Tibial artery (tissue), 4 donors: ENCODE measurements around the gene MMP15.
"Not testable (repeated sequence)": the region's sequence is repeated elsewhere in the genome, so short reads cannot be mapped to it uniquely, and the experiment has no call there.

ENCODE experiments used
- DNase-seq, 2 donors: peaks; one replicate each; pipeline ENCODE4 v3.0.0-alpha.2; 2019
- H3K27ac ChIP-seq, 2 donors: fragments of 200-600 bp; sonication (generic) in 1 of 2; 1 replicate in 1 of 2; 2 replicates in 1 of 2; pipeline ENCODE4 v1.5.1; 2018 to 2019; ENCODE audit warnings: mild to moderate bottlenecking in 1 of 2
- H3K27me3 ChIP-seq, 2 donors: fragments of 200-600 bp; sonication (generic) in 1 of 2; one replicate each; pipeline versions ENCODE4 v1.5.1 to v1.6.0; 2016 to 2019
- H3K36me3 ChIP-seq, 3 donors: fragments of 200-600 bp; sonication (generic) in 2 of 3; one replicate each; pipeline ENCODE4 v1.5.1; 2016 to 2019; ENCODE audit warnings: mild to moderate bottlenecking in 2 of 3
- H3K4me1 ChIP-seq, 4 donors: fragments of 200-600 bp; sonication (generic) in 2 of 4; 1 replicate in 3 of 4; 2 replicates in 1 of 4; pipeline ENCODE4 v1.5.1; 2016 to 2019
- H3K4me3 ChIP-seq, 2 donors: fragments of 200-600 bp; sonication (generic) in 1 of 2; 1 replicate in 1 of 2; 2 replicates in 1 of 2; pipeline ENCODE4 v1.5.1; 2018 to 2019; ENCODE audit warnings: mild to moderate bottlenecking in 2 of 2
- H3K9me3 ChIP-seq, 3 donors: fragments of 200-600 bp; sonication (generic) in 1 of 3; one replicate each; pipeline ENCODE4 v1.5.1; 2016 to 2019
- intact Hi-C: fragments of 100-400 bp; cut with DNase I; formaldehyde crosslinking; loops from one replicate; pipeline ENCODE4 v1.15.0; 2023; ENCODE audit warnings: low total_unique reads
- TF ChIP-seq, protein P1 (sequence below), 2 experiments: fragments of 200-600 bp in 1 of 2; fragments of 450-650 bp in 1 of 2; IDR thresholded peaks; one replicate each; pipeline ENCODE4 v1.5.1; 2017 to 2019; ENCODE audit warnings: antibody characterized with exemption in 2 of 2, mild to moderate bottlenecking in 1 of 2, moderate library complexity in 1 of 2

Gene MMP15

DNA sequence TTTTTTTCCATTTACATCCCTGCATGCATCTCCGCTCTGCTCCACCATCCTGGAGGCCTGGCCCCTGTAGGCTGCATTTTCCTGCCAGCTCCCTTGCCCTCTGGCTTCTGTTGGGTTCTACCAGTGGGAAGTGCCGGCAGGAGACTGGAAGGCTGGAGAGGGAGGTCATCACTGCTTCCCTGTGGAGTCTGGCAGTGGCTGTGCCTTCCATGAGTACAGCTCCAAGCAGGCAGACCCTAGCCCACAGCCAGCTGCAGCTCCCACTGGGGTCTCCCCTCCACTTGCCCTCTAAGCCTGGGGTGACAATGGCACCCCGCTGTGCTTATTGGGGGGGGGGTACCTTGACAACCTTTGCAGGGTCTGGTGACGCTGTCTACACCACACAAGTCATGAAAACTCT lies 37.3 kb downstream of the MMP15 start:
- Histone ChIP-seq H3K9me3 (no peaks in the 10 kb centered on the region), H3K27me3 (peaks cover 0 to 3% of the 10 kb centered on the region in 2 donors), H3K4me3 (no peak overlapping the region), H3K36me3 (no peaks in the 10 kb centered on the region), H3K4me1 (no peaks in the 10 kb centered on the region), H3K27ac (no peak overlapping the region)
- TF ChIP-seq, protein P1, sequence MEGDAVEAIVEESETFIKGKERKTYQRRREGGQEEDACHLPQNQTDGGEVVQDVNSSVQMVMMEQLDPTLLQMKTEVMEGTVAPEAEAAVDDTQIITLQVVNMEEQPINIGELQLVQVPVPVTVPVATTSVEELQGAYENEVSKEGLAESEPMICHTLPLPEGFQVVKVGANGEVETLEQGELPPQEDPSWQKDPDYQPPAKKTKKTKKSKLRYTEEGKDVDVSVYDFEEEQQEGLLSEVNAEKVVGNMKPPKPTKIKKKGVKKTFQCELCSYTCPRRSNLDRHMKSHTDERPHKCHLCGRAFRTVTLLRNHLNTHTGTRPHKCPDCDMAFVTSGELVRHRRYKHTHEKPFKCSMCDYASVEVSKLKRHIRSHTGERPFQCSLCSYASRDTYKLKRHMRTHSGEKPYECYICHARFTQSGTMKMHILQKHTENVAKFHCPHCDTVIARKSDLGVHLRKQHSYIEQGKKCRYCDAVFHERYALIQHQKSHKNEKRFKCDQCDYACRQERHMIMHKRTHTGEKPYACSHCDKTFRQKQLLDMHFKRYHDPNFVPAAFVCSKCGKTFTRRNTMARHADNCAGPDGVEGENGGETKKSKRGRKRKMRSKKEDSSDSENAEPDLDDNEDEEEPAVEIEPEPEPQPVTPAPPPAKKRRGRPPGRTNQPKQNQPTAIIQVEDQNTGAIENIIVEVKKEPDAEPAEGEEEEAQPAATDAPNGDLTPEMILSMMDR (IDR thresholded peaks at IDR 0.05), result no peak
- intact Hi-C loops, result no loop called here
- DNase-seq, result no peak

DNA sequence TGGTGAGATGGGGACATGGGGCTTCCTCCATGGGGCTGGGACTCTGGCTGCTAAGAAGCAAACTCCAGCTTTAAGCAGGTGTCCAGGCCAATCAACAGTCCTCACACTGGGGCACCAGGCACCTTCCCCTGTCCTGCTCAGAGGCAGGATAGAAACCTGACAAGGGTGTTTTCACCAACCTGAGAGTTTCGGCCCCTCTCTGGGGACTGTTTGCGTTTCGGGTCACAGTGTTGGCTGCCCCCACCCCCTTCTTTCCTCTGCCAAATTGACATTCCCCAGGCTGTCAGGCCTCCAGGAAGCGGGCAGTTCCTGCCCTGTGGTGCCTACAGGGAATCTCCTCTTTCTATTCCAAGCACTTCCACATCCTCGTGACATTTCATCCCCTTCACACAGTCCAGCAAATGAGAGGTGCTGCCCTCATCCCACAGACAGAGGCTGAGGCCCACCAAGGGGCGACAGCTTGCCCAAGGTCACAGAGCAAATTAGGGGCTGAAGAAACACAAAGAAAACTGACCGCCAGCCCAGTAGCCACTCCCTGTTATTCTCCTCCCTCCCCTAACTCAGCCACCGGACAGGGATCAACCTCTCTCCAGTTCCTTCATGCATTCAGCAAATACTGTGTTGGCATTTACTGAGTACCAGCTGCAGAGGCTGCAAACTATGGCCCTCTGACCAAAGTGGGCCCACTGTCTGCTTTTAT lies 38.0 kb downstream of the MMP15 start:
- intact Hi-C loops, result no loop called here
- Histone ChIP-seq H3K27me3 (peaks cover 0 to 3% of the 10 kb centered on the region in 2 donors), H3K36me3 (no peaks in the 10 kb centered on the region), H3K9me3 (no peaks in the 10 kb centered on the region), H3K27ac (no peak overlapping the region), H3K4me3 (no peak overlapping the region), H3K4me1 (no peaks in the 10 kb centered on the region)
- TF ChIP-seq, protein P1 (IDR thresholded peaks at IDR 0.05), result no peak
- no peak for DNase-seq

DNA sequence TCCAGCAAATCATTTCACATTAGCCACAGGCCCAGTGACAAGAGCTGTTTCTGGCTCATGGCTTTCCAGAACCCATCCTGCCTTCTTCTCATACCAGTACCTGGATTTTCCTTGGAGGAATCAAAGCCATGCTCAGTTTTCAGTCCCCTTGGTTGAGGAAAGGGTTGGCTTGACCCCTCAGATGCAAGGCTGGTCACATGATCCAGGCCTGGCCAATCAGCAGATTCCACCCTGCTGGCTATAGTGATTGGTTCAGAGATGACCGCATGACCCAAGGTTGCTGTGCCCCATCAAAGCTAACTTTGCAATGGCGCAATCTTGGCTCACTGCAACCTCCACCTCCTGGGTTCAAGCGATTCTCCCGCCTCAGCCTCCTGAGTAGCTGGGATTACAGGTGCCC lies 45.0 kb downstream of the MMP15 start:
- no peak for DNase-seq
- TF ChIP-seq, protein P1 (IDR thresholded peaks at IDR 0.05), result no peak
- intact Hi-C loops, result no loop called here
- Histone ChIP-seq H3K9me3 (no peaks in the 10 kb centered on the region), H3K36me3 (no peaks in the 10 kb centered on the region), H3K4me3 (no peak overlapping the region), H3K27ac (no peak overlapping the region), H3K27me3 (no peaks in the 10 kb centered on the region), H3K4me1 (no peaks in the 10 kb centered on the region)

DNA sequence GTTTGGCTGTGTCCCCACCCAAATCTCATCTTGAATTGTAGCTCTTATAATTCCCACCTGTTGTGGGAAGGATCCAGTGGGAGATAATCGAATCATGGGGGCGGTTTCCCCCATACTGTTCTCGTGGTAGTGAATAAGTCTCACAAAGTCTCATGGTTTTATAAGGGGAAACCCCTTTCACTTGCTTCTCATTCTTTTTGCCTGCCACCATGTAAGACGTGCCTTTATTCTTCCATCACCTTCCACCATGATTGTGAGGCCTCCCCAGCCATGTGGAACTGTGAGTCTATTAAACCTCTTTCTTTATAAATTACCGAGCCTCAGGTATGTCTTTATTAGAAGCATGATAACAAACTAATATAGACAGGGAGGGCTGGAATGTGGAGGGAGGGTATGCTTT lies 46.6 kb downstream of the MMP15 start:
- intact Hi-C loops, DNase-seq, H3K27me3 ChIP-seq, H3K9me3 ChIP-seq, H3K36me3 ChIP-seq, H3K4me1 ChIP-seq, H3K4me3 ChIP-seq, H3K27ac ChIP-seq: not testable (repeated sequence)

DNA sequence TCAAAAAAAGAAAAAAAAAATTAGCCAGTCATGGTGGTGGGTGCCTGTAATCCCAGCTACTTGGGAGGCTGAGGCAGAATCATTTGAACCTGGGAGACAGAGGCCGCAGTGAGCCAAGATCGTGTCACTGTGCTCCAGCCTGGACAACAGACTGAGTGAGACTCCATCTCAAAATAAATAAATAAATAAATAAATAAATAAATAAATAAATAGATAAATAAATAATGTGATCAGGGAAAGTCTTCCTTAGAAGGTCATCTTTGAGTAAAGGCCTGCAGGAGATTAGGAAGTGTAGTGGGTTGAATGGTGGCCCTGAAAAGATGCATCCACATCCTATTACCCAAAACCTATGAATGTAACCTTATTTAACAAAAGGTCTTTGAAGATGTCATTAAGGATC lies 47.5 kb downstream of the MMP15 start:
- H3K4me1 ChIP-seq, H3K9me3 ChIP-seq, DNase-seq, H3K36me3 ChIP-seq, H3K4me3 ChIP-seq, H3K27me3 ChIP-seq, intact Hi-C loops, H3K27ac ChIP-seq: not testable (repeated sequence)

DNA sequence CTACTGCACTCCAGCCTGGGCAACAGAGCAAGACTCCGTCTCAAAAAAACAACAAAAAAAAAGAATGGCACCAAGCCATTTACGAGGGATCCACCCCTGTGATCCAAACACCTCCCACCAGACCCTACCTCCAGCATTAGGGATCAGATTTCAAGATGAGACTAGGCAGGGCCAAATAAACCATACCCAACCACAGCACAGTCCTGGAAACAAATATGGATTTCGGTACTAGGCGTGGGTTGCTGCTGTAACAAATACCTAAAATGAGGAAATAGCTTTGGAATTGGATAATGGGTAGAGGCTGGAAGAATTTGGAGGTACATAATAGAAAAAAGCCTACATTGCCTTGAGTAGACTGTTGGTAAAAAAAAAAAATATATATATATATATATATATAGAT lies 49.1 kb downstream of the MMP15 start:
- H3K9me3 ChIP-seq, result peaks cover 0 to 3% (median 0%) of the 10 kb centered on the region in 3 donors
- no peak overlapping the region for H3K4me3 ChIP-seq
- H3K36me3 ChIP-seq, result no peaks in the 10 kb centered on the region
- DNase-seq, result no peak
- H3K27ac ChIP-seq, result no peak overlapping the region
- TF ChIP-seq, protein P1 (IDR thresholded peaks at IDR 0.05), result no peak
- no peaks in the 10 kb centered on the region for H3K27me3 ChIP-seq
- H3K4me1 ChIP-seq, result no peaks in the 10 kb centered on the region
- intact Hi-C loops, result no loop called here

DNA sequence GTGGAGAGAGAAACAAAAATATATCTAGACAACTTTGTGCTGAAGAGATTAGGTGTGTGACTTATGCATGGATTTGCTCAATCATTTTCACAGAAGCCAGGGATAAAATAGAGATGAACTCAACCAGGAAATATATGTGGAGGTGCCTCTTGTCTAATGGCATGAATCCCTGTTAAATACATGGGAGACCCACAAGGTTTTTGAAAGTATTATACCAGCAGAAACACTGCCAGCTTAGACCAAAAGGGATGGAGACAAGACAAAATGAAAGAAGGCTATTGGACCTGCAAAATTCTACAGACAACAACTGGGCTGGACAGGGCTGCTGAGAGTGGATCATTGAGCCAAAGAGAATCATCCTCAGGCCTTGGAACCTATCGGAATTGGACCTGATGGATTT lies 51.0 kb downstream of the MMP15 start:
- H3K4me3 ChIP-seq, result no peak overlapping the region
- no peaks in the 10 kb centered on the region for H3K36me3 ChIP-seq
- no peak for DNase-seq
- H3K27me3 ChIP-seq, result no peaks in the 10 kb centered on the region
- peaks cover 0 to 3% (median 0%) of the 10 kb centered on the region in 3 donors for H3K9me3 ChIP-seq
- H3K4me1 ChIP-seq, result no peaks in the 10 kb centered on the region
- intact Hi-C loops, result no loop called here
- H3K27ac ChIP-seq, result no peak overlapping the region
- TF ChIP-seq, protein P1 (IDR thresholded peaks at IDR 0.05), result no peak
